8988T (cell line): ENCODE data around the gene NCKAP5.

Experiments
- DNase-seq: peaks from one replicate; pipeline ENCODE4 v3.0.0; 2011

Gene NCKAP5

GRCh38 chr2:133418021-133418420, 150.2 kb downstream of the NCKAP5 start:
- DNase-seq: no peak

GRCh38 chr2:133417415-133417814, 150.8 kb downstream of the NCKAP5 start:
- no peak for DNase-seq

DNA sequence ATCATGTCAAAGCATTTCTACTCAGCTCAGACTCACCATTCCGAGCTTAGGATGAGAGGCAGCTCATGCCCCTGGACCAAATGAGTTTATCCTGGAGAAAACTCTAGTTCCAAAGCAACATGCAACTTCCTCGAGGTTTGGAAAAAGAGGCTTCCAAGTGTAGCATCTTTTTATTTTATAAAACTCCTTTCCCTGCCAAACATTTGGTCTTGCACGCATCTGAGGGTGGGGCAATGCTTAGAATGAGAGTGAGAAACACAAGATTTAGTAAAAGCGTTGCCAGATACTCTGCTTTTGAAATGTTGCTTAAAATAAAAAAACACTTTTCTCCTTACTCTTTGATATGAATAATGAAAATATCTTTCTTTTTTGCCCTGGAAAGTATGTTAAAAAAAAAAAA, 151.5 kb downstream of the NCKAP5 start:
- DNase-seq: no peak

- no peak for DNase-seq
These were observed 152.1 kb downstream of the NCKAP5 start for GRCh38 chr2:133416146-133416545.

DNA sequence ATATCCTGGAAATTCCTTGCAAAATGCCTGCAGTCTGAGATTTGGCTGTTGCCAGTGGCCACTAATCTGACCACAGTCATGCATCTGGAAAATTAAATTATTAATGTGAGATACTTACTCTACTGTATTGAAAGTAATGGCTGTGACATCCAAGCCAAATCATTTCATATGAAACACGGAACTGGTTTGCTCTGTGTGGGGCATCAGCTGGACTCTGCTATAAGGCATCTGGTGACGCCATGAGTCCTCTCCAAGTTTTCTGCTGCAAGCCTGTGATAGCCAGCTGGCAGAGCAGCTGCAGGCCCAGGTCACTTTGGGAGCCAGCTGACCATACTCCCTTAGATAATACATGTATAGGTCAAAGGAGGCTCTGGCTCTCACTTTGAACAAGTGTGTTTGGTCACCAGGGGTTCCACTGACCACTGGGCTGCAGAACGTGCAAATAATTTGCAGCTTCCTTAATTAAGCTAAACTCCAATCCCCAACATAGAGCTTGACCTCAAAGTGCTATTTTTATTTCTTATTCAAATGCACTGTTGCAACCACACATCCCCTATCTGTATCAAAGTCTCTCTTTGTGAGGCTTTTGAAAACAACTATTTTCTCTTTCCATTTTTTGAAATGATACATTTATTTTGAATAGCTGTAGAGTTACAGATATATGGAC, 152.9 kb downstream of the NCKAP5 start:
- no peak for DNase-seq

- DNase-seq: no peak
These were observed 153.6 kb downstream of the NCKAP5 start for GRCh38 chr2:133414486-133415209.

DNA sequence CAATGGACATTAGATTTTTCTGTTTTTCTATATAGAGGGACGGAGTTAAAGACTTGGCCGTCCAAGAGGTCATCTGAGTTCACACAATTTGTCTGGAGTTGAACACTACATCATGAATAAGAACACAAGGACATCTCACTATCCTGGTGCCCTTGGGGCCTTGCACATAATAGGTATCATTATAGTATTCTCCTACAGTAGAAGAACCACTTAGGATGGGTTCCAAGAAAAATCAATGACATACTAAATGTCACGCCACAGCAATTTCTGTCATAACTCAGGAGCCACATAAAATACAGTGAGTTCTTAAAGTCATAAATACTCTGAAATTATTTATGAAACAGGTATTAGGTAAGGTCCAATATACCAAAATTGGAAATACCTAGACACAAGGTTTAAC, 154.4 kb downstream of the NCKAP5 start:
- no peak for DNase-seq

- DNase-seq: no peak
These were observed 155.6 kb downstream of the NCKAP5 start for GRCh38 chr2:133412694-133413093.

- DNase-seq: no peak
These were observed 156.4 kb downstream of the NCKAP5 start for GRCh38 chr2:133411857-133412256.

GRCh38 chr2:133411101-133411500, 157.2 kb downstream of the NCKAP5 start:
- DNase-seq: no peak

DNA sequence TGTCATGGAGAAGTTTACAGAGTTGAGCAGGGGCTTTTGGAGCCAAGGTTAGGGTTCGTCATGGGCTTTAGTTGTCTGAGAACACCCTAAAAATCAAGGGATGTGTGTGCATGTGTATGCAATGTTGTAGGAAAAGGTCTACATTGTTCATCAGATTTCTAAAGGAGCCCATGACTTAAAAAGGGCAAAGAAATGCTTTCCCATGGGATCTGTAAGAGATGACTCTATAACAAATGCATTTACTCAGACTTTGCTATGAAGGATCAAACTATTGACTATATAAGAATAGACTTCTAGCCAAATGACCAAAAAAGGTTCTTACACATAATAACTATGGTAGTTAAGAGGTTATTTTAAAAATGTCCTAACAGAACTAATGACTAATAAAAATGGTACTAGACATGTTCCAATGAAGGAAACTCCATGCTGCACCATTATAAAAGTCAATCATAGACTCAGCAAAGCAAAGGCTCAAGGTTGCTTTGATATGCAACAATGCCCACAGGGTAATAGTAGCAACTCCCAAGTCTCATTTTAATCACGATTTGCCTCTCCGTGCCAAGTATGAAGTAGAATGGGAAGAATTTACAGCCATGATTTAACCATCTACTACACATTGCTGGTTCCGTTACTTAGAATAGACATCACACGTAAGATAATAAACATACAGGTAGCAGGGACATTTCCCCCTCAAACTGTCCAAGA, 158.5 kb downstream of the NCKAP5 start:
- no peak for DNase-seq

GRCh38 chr2:133408671-133409070, 159.6 kb downstream of the NCKAP5 start:
- no peak for DNase-seq

GRCh38 chr2:133407341-133407740, 160.9 kb downstream of the NCKAP5 start:
- DNase-seq: no peak

GRCh38 chr2:133405252-133405651, 163.0 kb downstream of the NCKAP5 start:
- DNase-seq: no peak

DNA sequence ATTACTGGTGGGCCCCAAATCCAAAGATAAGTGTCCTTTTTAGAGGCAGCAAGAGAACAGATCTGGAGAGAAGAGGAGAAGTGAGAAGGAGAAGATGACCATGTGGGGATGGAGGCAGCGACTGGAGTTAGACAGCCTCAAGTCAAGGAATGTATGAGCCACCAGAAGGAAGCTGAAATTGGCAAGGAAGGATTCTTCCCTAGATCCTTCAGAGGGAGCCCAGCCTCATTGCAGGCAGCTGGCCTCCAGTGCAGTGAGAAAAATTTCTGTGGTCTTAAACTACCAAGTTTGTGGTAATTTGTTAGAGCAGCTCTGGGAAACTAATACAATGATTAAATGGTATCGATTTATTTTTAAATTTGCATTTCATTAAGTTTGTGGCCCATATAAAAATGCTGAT, 167.9 kb downstream of the NCKAP5 start:
- no peak for DNase-seq

- DNase-seq: no peak
These were observed 174.4 kb downstream of the NCKAP5 start for GRCh38 chr2:133393895-133394294.

GRCh38 chr2:133390156-133390555, 178.1 kb downstream of the NCKAP5 start:
- no peak for DNase-seq

- no peak for DNase-seq
These were observed 178.7 kb downstream of the NCKAP5 start for GRCh38 chr2:133389569-133389968.

DNA sequence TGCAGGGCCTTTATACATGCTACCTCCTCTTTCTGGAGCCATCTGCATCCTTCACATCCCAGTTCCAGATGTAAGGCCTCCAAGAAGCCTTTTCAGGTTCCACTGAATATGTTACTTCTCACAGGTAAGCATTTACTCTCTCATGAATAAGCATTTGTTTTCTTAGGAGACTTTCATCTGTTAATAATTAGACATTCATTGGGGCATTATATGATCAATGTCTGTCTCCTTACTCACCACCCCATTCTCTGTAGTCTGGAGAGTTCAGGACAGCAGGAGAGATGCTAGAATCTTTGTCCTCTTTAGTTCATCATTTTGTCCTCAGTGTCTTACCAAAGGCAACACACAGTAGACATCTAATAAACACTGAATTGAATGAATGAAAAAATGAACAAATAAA, 185.7 kb downstream of the NCKAP5 start:
- no peak for DNase-seq

DNA sequence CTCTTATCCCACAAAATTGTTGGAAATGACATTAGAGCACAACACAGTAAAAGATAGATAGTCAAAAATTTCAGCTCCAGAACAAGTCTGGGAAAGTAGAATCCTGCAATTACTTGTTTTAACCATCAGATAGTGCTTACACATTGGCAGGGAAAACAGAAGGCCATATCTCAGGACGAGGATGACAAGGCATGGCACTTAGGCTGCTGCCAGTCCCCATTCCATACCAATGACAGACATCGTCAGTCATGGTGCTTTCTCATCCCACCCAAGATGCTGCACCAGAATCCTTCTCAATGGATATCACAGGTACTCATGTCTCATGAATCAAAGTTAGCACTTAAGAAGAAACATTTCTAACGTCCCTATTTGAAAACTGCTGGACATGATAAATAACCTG, 187.3 kb downstream of the NCKAP5 start:
- DNase-seq: no peak

- no peak for DNase-seq
These were observed 189.2 kb downstream of the NCKAP5 start for GRCh38 chr2:133378928-133379549.

DNA sequence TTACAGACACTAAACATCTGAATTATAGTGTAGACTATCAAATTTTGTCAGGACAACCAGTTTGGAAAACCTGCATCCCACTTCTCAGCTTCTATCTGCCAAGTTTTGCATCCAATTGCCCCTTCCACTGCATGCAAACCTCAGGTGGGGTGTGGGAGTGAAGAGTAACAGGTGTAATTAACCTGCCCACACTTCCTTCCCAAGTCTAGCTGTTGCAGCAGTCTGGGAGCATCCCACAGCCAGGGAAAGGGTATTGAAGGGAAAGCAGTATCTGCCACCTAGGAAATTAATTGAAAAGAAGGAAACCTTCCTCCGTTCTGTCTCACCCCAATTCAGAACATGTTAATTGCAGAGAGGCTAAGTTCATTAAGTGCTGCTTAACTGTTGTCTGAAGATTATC, 189.9 kb downstream of the NCKAP5 start:
- no peak for DNase-seq

DNA sequence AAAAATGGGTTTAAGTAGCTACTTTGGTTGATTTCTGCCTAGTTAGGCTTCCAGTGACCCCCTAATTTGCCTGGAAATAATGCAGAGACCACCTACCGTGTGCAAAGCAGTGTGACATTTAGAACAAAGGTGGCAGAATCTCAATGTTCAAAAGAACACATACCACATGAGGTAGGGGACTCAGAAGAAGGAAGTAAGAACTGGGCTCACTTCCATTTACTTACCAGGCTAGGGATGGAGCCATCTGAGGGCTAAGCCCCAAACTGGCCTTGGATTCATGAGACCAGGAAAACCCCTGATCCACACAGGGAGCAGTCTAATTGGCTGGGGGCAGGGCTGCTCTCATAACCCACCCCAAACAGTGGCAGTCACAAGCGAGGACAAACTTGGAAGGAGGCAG, 190.7 kb downstream of the NCKAP5 start:
- DNase-seq: no peak

- DNase-seq: no peak
These were observed 191.2 kb downstream of the NCKAP5 start for GRCh38 chr2:133377021-133377481.
